ENCODE results near the gene PPIP5K2.
"Not testable (repeated sequence)": the region's sequence is repeated elsewhere in the genome, so short reads cannot be mapped to it uniquely, and the experiment has no call there.

Gene PPIP5K2

DNA sequence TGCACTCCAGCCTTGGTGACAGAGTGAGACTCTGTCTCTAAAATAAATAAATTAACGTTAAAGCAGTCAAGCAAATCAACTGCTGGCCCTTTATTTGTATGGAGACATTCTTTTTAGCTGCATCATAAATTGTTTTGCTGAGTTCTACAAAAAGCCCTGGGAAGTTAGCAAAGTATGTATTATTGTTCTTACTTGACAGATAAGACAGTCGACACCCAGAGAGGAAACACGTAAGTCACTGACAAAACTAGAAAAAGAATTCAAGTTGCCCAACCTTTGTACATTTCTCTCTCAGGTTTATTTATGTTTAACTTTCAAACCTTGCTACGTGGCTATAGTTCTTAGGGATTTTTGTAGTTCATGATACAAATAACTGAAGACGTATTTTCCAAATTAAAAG lies 98.1 kb downstream of the PPIP5K2 start:
- no peak for DNase-seq (ENCODE audit: low read depth)
- no peak for TF ChIP-seq MYC (IDR thresholded peaks at IDR 0.05; ENCODE audit: low read depth, low read length)
- TF ChIP-seq POLR2A (IDR thresholded peaks at IDR 0.05; ENCODE audit: extremely low read depth, insufficient read length): no peak
- TF ChIP-seq, protein P1, sequence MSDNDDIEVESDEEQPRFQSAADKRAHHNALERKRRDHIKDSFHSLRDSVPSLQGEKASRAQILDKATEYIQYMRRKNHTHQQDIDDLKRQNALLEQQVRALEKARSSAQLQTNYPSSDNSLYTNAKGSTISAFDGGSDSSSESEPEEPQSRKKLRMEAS (IDR thresholded peaks at IDR 0.05; ENCODE audit: low read depth, low read length): no peak
- TF ChIP-seq CTCF (IDR thresholded peaks at IDR 0.05; ENCODE audit: low read depth, low read length): no peak
- H3K4me3 ChIP-seq (ENCODE audit: low read depth, low read length): no peak overlapping the region

DNA sequence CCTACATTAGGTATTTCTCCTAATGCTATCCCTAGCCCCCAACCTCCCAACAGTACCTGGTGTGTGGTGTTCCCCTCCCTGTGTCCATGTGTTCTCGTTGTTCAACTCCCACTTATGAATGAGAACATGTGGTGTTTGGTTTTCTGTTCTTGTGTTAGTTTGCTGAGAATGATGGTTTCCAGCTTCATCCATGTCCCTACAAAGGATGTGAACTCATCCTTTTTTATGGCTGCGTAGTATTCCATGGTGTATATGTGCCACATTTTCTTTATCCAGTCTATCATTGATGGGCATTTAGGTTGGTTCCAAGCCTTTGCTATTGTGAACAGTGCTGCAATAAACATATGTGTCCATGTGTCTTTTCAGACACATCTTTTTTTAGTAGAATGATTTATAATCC lies 99.0 kb downstream of the PPIP5K2 start:
- not testable (repeated sequence) for H3K4me3 ChIP-seq (ENCODE audit: low read depth, low read length); DNase-seq (ENCODE audit: low read depth)

- TF ChIP-seq CTCF (IDR thresholded peaks at IDR 0.05; ENCODE audit: low read depth, low read length) (no peak), MYC (IDR thresholded peaks at IDR 0.05; ENCODE audit: low read depth, low read length) (no peak), POLR2A (IDR thresholded peaks at IDR 0.05; ENCODE audit: extremely low read depth, insufficient read length) (no peak)
- TF ChIP-seq, protein P1 (IDR thresholded peaks at IDR 0.05; ENCODE audit: low read depth, low read length): no peak
- no peak for DNase-seq (ENCODE audit: low read depth)
- H3K4me3 ChIP-seq (ENCODE audit: low read depth, low read length): no peak overlapping the region
Observed at GRCh38 chr5:103223031-103223955, 103.2 kb downstream of the PPIP5K2 start.

DNA sequence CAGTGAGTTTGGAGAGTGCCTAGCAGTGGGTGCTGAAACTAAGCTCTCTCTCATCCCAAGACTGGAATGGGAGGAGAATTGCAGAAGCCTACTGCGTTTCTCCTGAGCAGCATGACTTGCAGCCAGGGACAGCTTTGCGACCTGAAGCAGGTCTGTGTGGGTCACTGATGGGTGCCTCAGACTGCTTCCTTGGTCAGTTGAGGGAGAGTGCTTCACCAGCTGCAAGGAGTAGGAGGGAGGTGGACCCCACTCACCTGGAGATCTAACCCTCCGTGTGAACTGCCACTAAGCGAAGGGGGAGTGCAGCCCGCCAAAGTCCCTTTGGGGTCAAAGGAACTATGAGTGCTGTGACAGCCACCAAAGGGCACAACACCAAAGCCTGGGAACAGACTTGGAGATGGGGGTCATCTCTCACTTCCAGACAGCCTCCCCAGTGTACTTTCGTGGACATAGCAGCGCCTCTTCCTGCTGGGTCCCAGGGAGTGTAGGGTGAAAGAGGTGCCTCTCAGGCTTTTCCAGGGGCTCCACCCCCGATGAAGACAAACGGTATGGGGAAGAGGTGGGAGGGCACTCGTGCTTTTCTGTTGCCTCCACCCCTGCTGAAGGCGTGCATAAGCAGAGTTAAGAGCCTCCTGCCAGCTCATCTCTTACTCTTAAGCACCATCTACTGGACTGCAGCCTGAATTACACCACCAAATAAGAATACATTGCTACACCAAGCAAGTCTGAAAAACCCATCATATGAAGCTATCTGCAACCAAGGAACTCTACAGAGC lies 104.2 kb downstream of the PPIP5K2 start:
- no peak overlapping the region for H3K4me3 ChIP-seq (ENCODE audit: low read depth, low read length)
- peak; percentile 80 for DNase-seq (ENCODE audit: low read depth)
- TF ChIP-seq, protein P1 (IDR thresholded peaks at IDR 0.05; ENCODE audit: low read depth, low read length): peak; percentile 51
- TF ChIP-seq MYC (IDR thresholded peaks at IDR 0.05; ENCODE audit: low read depth, low read length): peak; percentile 49; the same call in 1 of the 2 replicates
- TF ChIP-seq POLR2A (IDR thresholded peaks at IDR 0.05; ENCODE audit: extremely low read depth, insufficient read length): no peak
- TF ChIP-seq CTCF (IDR thresholded peaks at IDR 0.05; ENCODE audit: low read depth, low read length): peak; percentile 73

GRCh38 chr5:103224894-103225246 lies 104.8 kb downstream of the PPIP5K2 start:
- no peak for DNase-seq (ENCODE audit: low read depth)
- no peak overlapping the region for H3K4me3 ChIP-seq (ENCODE audit: low read depth, low read length)
- TF ChIP-seq, protein P1 (IDR thresholded peaks at IDR 0.05; ENCODE audit: low read depth, low read length): no peak
- TF ChIP-seq MYC (IDR thresholded peaks at IDR 0.05; ENCODE audit: low read depth, low read length) (no peak), POLR2A (IDR thresholded peaks at IDR 0.05; ENCODE audit: extremely low read depth, insufficient read length) (no peak), CTCF (IDR thresholded peaks at IDR 0.05; ENCODE audit: low read depth, low read length) (no peak)

DNA sequence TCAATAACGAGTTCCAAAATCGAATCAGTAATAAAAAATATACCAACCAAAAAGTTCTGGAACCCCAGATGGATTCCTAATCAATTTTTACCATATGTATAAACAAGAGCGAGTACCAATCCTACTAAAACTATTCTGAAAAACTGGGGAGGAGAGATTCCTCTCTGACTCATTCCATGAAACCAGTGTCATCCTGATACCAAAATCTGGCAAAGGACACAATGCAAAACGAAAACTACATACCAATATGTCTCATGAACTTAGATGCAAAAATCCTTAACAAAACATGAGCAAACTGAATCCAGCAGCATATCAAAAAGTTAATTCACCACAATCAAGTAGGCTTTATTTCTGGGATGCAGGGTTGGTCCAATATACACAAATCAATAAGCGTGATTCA lies 108.0 kb downstream of the PPIP5K2 start:
- TF ChIP-seq POLR2A (IDR thresholded peaks at IDR 0.05; ENCODE audit: extremely low read depth, insufficient read length) (no peak), CTCF (IDR thresholded peaks at IDR 0.05; ENCODE audit: low read depth, low read length) (no peak), MYC (IDR thresholded peaks at IDR 0.05; ENCODE audit: low read depth, low read length) (no peak)
- TF ChIP-seq, protein P1 (IDR thresholded peaks at IDR 0.05; ENCODE audit: low read depth, low read length): no peak
- DNase-seq (ENCODE audit: low read depth): no peak
- H3K4me3 ChIP-seq (ENCODE audit: low read depth, low read length): no peak overlapping the region
